Endodermal cell (in vitro differentiated cells): Measurements from ENCODE around the gene SPOP. TPM values are rescaled to one million over a fixed set of nuclear protein-coding genes. Genes with fewer than 3 reads are reported as not detected.
"Not testable (repeated sequence)": the region's sequence is repeated elsewhere in the genome, so short reads cannot be mapped to it uniquely, and the experiment has no call there.

Source experiments
- DNase-seq: peaks from one replicate; pipeline ENCODE4 v3.0.0-alpha.2; 2017
- H3K27ac ChIP-seq: 2 replicates; pipeline ENCODE4 v1.5.1; 2013; ENCODE audit warnings: mild to moderate bottlenecking, low read depth, low read length, moderate library complexity
- H3K27me3 ChIP-seq: 2 replicates; pipeline ENCODE4 v1.6.1; 2013; ENCODE audit warnings: mild to moderate bottlenecking, low read length, moderate library complexity; ENCODE audit not compliant: insufficient read depth, control insufficient read depth, poor library complexity, severe bottlenecking
- H3K36me3 ChIP-seq: 2 replicates; pipeline ENCODE4 v1.7.0; 2013; ENCODE audit warnings: mild to moderate bottlenecking, low read length, moderate library complexity; ENCODE audit not compliant: control insufficient read depth, insufficient read depth
- H3K4me1 ChIP-seq: one replicate; pipeline ENCODE4 v1.7.0; 2013; ENCODE audit warnings: low read length; ENCODE audit not compliant: control insufficient read depth, insufficient read depth
- H3K4me3 ChIP-seq: 2 replicates; pipeline ENCODE4 v1.5.1; 2013; ENCODE audit warnings: mild to moderate bottlenecking, low read length, moderate library complexity
- H3K9ac ChIP-seq: 2 replicates; pipeline ENCODE4 v1.6.1; 2013; ENCODE audit warnings: mild to moderate bottlenecking, low read length, moderate library complexity; ENCODE audit not compliant: poor library complexity, severe bottlenecking; ENCODE audit errors: extremely low read depth
- H3K9me3 ChIP-seq: 2 replicates; pipeline ENCODE4 v1.6.1; 2013; ENCODE audit warnings: mild to moderate bottlenecking, low read length, moderate library complexity; ENCODE audit not compliant: control insufficient read depth
- H3K27ac Mint-ChIP-seq: 2 replicates; pipeline ENCODE4 v1.8.0; 2020; ENCODE audit warnings: mixed read lengths
- H3K27me3 Mint-ChIP-seq: 2 replicates; pipeline ENCODE4 v1.8.0; 2021; ENCODE audit warnings: mild to moderate bottlenecking, mixed read lengths; ENCODE audit not compliant: insufficient read depth
- H3K36me3 Mint-ChIP-seq: 2 replicates; pipeline ENCODE4 v1.8.0; 2020; ENCODE audit warnings: low read depth, mixed read lengths
- H3K4me1 Mint-ChIP-seq: 2 replicates; pipeline ENCODE4 v1.8.0; 2020; ENCODE audit warnings: mixed read lengths
- H3K4me3 Mint-ChIP-seq: 2 replicates; pipeline ENCODE4 v1.8.0; 2020; ENCODE audit warnings: mild to moderate bottlenecking, moderate library complexity, mixed read lengths
- H3K9me3 Mint-ChIP-seq: 2 replicates; pipeline ENCODE4 v1.8.0; 2020; ENCODE audit warnings: mild to moderate bottlenecking, mixed read lengths
- CTCF ChIP-seq: fragments of 200-600 bp; sonication (generic); conservative IDR thresholded peaks from 2 replicates; pipeline ENCODE4 v1.5.0; 2021; ENCODE audit warnings: antibody characterized with exemption, mild to moderate bottlenecking
- WGBS, 2 experiments: methylation state at CpG; one replicate each; pipeline versions ENCODE4 v1.1.5 to v1.1.7; 2013; ENCODE audit warnings: missing lambda C conversion rate in 2 of 2, mixed read lengths in 1 of 2; ENCODE audit not compliant: insufficient coverage in 1 of 2, insufficient read length in 1 of 2; 5-methylcytosine and 5-hydroxymethylcytosine counted together
- total RNA-seq, 2 donors: library from RNA; stranded (reverse); fragmentation: NEBNext Ultra II Directional in 1 of 2; extraction: Animal tissue kit (Norgen Biotek cat#: 25700) in 1 of 2; gene quantifications; 2 replicates in 1 of 2; 3 replicates in 1 of 2; pipeline ENCODE4 v1.2.1, GENCODE V29; 2021

Gene SPOP
- total RNA-seq, 2 donors from 2014 or later = 39.9 to 41.3 TPM

GRCh38 chr17:49677134-49677932, 564 bp downstream of the SPOP start:
- Mint-ChIP-seq H3K9me3 (peaks cover 5% of the 10 kb centered on the region), H3K4me1 (peaks cover 20% of the 10 kb centered on the region), H3K27me3 (peaks cover 7% of the 10 kb centered on the region), H3K27ac (peak overlapping the region; percentile 99), H3K36me3 (peaks cover 21% of the 10 kb centered on the region), H3K4me3 (peak overlapping the region; percentile 88)
- 1 to 2% methylated on average over 17 to 31 of the region's 34 CpGs for WGBS, 2 experiments
- H3K9ac ChIP-seq = peak overlapping the region; percentile 85
- H3K27me3 ChIP-seq = no peaks in the 10 kb centered on the region
- peak; percentile 99 for DNase-seq
- peak; percentile 14 for TF ChIP-seq CTCF
- peaks cover 4% of the 10 kb centered on the region for H3K9me3 ChIP-seq
- peaks cover 10% of the 10 kb centered on the region for H3K36me3 ChIP-seq
- H3K27ac ChIP-seq = peak overlapping the region; percentile 95
- peaks cover 4% of the 10 kb centered on the region for H3K4me1 ChIP-seq
- H3K4me3 ChIP-seq = peak overlapping the region; percentile 88

DNA sequence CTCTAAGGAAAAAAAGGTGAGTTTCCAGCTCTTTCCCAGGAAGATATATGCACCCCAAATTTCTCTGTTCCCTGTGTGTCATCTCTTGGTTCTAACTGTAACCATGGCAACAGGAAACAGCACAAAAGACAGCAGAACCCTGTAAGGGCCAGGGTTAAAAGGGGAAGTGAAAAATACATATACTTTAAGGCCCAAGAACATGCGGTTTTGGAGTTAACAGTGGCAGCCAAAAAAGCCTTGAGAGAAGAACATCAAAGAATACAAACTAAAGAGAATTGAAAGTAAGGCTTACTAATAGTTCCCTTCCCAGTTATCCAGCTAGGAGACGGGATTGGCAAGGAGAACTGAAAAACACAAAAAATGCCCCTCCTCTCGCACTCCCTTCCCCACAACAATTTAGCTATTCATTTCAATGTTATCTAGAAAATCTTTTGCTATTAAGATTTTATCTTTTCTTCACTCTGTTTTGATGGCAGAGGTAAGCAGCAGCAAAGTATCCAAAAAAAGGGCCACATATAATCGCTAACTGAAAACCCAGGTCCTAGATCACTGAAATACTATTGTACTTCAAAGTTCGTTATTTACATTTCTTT, 1.5 kb downstream of the SPOP start:
- Mint-ChIP-seq H3K4me3 (peak overlapping the region; percentile 88), H3K36me3 (peaks cover 21% of the 10 kb centered on the region), H3K9me3 (peaks cover 5% of the 10 kb centered on the region), H3K27me3 (peaks cover 7% of the 10 kb centered on the region), H3K4me1 (peaks cover 20% of the 10 kb centered on the region), H3K27ac (peak overlapping the region; percentile 99)
- Histone ChIP-seq H3K9me3 (peaks cover 4% of the 10 kb centered on the region), H3K27me3 (no peaks in the 10 kb centered on the region), H3K4me1 (no peaks in the 10 kb centered on the region), H3K27ac (no peak overlapping the region), H3K36me3 (peaks cover 10% of the 10 kb centered on the region), H3K9ac (peak overlapping the region; percentile 85), H3K4me3 (peak overlapping the region; percentile 88)
- TF ChIP-seq CTCF = no peak
- DNase-seq = no peak
- WGBS, 2 experiments = 73 to 78% methylated on average over 4 to 5 of the region's 5 CpGs

DNA sequence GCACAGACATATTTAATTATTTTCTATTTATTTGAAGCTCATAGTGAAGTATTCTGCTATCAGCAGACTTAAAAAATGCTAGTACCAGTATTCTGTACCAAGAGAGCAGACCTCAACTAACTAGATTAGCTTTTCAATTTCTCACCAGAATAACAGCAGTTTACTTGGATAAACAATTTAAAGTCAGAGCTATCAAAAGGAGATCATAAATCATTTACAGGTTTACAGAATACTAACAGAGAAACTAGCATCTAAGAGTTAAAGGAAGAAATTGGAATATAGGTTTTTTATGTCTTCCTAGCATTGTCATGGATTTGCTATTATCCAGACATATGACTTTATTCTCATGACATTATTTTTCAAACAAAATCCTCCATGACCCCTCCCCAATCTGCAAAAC, 3.4 kb downstream of the SPOP start:
- DNase-seq = no peak
- Mint-ChIP-seq H3K27ac (no peak overlapping the region), H3K4me1 (peaks cover 20% of the 10 kb centered on the region), H3K36me3 (peaks cover 23% of the 10 kb centered on the region), H3K9me3 (peaks cover 5% of the 10 kb centered on the region), H3K4me3 (no peak overlapping the region), H3K27me3 (peaks cover 4% of the 10 kb centered on the region)
- H3K9me3 ChIP-seq = peaks cover 4% of the 10 kb centered on the region
- TF ChIP-seq CTCF = no peak
- no peaks in the 10 kb centered on the region for H3K4me1 ChIP-seq
- peak overlapping the region; percentile 1 for H3K4me3 ChIP-seq
- H3K27ac ChIP-seq = no peak overlapping the region
- H3K27me3 ChIP-seq = no peaks in the 10 kb centered on the region
- H3K36me3 ChIP-seq = peaks cover 10% of the 10 kb centered on the region
- H3K9ac ChIP-seq = no peak overlapping the region

- not testable (repeated sequence) for H3K4me3 ChIP-seq, H3K4me3 Mint-ChIP-seq, H3K9me3 ChIP-seq, H3K9ac ChIP-seq, H3K27me3 ChIP-seq, H3K27ac ChIP-seq, DNase-seq, H3K9me3 Mint-ChIP-seq, H3K36me3 ChIP-seq, H3K27me3 Mint-ChIP-seq, H3K4me1 ChIP-seq, H3K27ac Mint-ChIP-seq
- peaks cover 20% of the 10 kb centered on the region for H3K4me1 Mint-ChIP-seq
- WGBS, 2 experiments = 97 to 98% methylated on average over 6 of the region's 6 CpGs
- peaks cover 23% of the 10 kb centered on the region for H3K36me3 Mint-ChIP-seq
These were observed 4.2 kb downstream of the SPOP start for GRCh38 chr17:49673679-49674078.
